H9 (cell line): Measurements from ENCODE around the gene TSPAN2. TPM values are rescaled to one million over a fixed set of nuclear protein-coding genes. Genes with fewer than 3 reads are reported as not detected.

Source experiments
- DNase-seq: peaks from one replicate; pipeline ENCODE4 v3.0.0-alpha.2; 2017
- H2AFZ ChIP-seq: one replicate; pipeline ENCODE4 v1.6.1; 2013; ENCODE audit warnings: mild to moderate bottlenecking, low read length, control low read depth, moderate library complexity
- H2AK5ac ChIP-seq: 2 replicates; pipeline ENCODE4 v1.6.1; 2013; ENCODE audit warnings: low read length, control low read depth, mixed read lengths; ENCODE audit not compliant: insufficient read length
- H2BK120ac ChIP-seq: one replicate; pipeline ENCODE4 v1.6.1; 2013; ENCODE audit warnings: low read depth, mild to moderate bottlenecking, low read length, control low read depth, inconsistent platforms; ENCODE audit not compliant: poor library complexity, severe bottlenecking
- H2BK12ac ChIP-seq: 2 replicates; pipeline ENCODE4 v1.6.1; 2013; ENCODE audit warnings: low read length, control low read depth, mixed read lengths, low read depth; ENCODE audit not compliant: insufficient read length
- H2BK15ac ChIP-seq: 2 replicates; pipeline ENCODE4 v1.6.1; 2013; ENCODE audit warnings: low read depth, low read length, control low read depth
- H2BK20ac ChIP-seq: one replicate; pipeline ENCODE4 v1.6.1; 2013; ENCODE audit warnings: low read depth, mild to moderate bottlenecking, low read length, control low read depth, inconsistent platforms; ENCODE audit not compliant: poor library complexity, severe bottlenecking
- H2BK5ac ChIP-seq: 2 replicates; pipeline ENCODE4 v1.6.1; 2013; ENCODE audit warnings: low read length, control low read depth, mixed read lengths; ENCODE audit not compliant: insufficient read length
- H3K14ac ChIP-seq: 2 replicates; pipeline ENCODE4 v1.6.1; 2013; ENCODE audit warnings: low read length, control low read depth; ENCODE audit not compliant: insufficient read depth
- H3K18ac ChIP-seq: 2 replicates; pipeline ENCODE4 v1.6.1; 2013; ENCODE audit warnings: low read depth, mild to moderate bottlenecking, mixed read lengths, low read length, control low read depth; ENCODE audit not compliant: insufficient read length
- H3K23ac ChIP-seq: 2 replicates; pipeline ENCODE4 v1.6.1; 2013; ENCODE audit warnings: low read length, control low read depth, mixed read lengths, low read depth; ENCODE audit not compliant: insufficient read length
- H3K23me2 ChIP-seq: 2 replicates; pipeline ENCODE4 v1.6.1; 2013; ENCODE audit warnings: low read depth, mild to moderate bottlenecking, mixed read lengths, low read length, control low read depth; ENCODE audit not compliant: insufficient read length, poor library complexity, severe bottlenecking
- H3K27ac ChIP-seq: 2 replicates; pipeline ENCODE4 v1.5.1; 2013; ENCODE audit warnings: low read length, control low read depth, mixed read lengths, low read depth; ENCODE audit not compliant: insufficient read length
- H3K27me3 ChIP-seq: 2 replicates; pipeline ENCODE4 v1.6.1; 2013; ENCODE audit warnings: low read length, control low read depth, inconsistent platforms; ENCODE audit not compliant: insufficient read depth
- H3K4ac ChIP-seq: 2 replicates; pipeline ENCODE4 v1.6.1; 2013; ENCODE audit warnings: low read depth, mild to moderate bottlenecking, control low read depth, inconsistent platforms, low read length, moderate library complexity
- H3K4me1 ChIP-seq: 2 replicates; pipeline ENCODE4 v1.6.1; 2013; ENCODE audit warnings: low read length, control low read depth, inconsistent platforms; ENCODE audit not compliant: insufficient read depth
- H3K4me2 ChIP-seq: 2 replicates; pipeline ENCODE4 v1.6.1; 2013; ENCODE audit warnings: low read length, control low read depth, mixed read lengths; ENCODE audit not compliant: insufficient read length, insufficient read depth
- H3K56ac ChIP-seq: 2 replicates; pipeline ENCODE4 v1.6.1; 2013; ENCODE audit warnings: low read depth, mild to moderate bottlenecking, mixed read lengths, low read length, control low read depth; ENCODE audit not compliant: insufficient read length
- H3K79me1 ChIP-seq: 2 replicates; pipeline ENCODE4 v1.6.1; 2013; ENCODE audit warnings: low read depth, mild to moderate bottlenecking, moderate library complexity, low read length, control low read depth, inconsistent platforms; ENCODE audit not compliant: insufficient read depth, poor library complexity, severe bottlenecking
- H3K79me2 ChIP-seq: 2 replicates; pipeline ENCODE4 v1.6.1; 2013; ENCODE audit warnings: low read length, control low read depth, inconsistent platforms; ENCODE audit not compliant: insufficient read depth
- H3K9ac ChIP-seq: 2 replicates; pipeline ENCODE4 v1.6.1; 2013; ENCODE audit warnings: low read length, control low read depth, mixed read lengths; ENCODE audit not compliant: insufficient read length; ENCODE audit errors: extremely low read depth
- H3K9me3 ChIP-seq: one replicate; pipeline ENCODE4 v1.6.1; 2013; ENCODE audit warnings: low read depth, low read length, inconsistent platforms; ENCODE audit not compliant: control insufficient read depth
- H3T11ph ChIP-seq: one replicate; pipeline ENCODE4 v1.6.1; 2013; ENCODE audit warnings: mild to moderate bottlenecking, low read length, control low read depth, inconsistent platforms
- H4K20me1 ChIP-seq: one replicate; pipeline ENCODE4 v1.6.1; 2013; ENCODE audit not compliant: control insufficient read depth, insufficient read length, insufficient read depth
- H4K5ac ChIP-seq: 2 replicates; pipeline ENCODE4 v1.6.1; 2013; ENCODE audit warnings: low read depth, mild to moderate bottlenecking, mixed read lengths, low read length, control low read depth; ENCODE audit not compliant: insufficient read length
- H4K8ac ChIP-seq: replicated peaks from 2 replicates; pipeline ENCODE4 v1.6.1; 2013; ENCODE audit warnings: low read length, control low read depth, mixed read lengths, low read depth; ENCODE audit not compliant: insufficient read length
- H4K91ac ChIP-seq: 2 replicates; pipeline ENCODE4 v1.6.1; 2013; ENCODE audit warnings: low read depth, mild to moderate bottlenecking, moderate library complexity, mixed read lengths, low read length, control low read depth; ENCODE audit not compliant: insufficient read length
- H3K27ac Mint-ChIP-seq, 3 experiments: 2 replicates in 2 of 3; 3 replicates in 1 of 3; pipeline ENCODE4 v1.8.0; 2020 to 2021; ENCODE audit warnings: mixed read lengths in 3 of 3, mild to moderate bottlenecking in 1 of 3, moderate library complexity in 1 of 3
- H3K27me3 Mint-ChIP-seq: 2 replicates; pipeline ENCODE4 v1.8.0; 2021; ENCODE audit warnings: low read depth, mild to moderate bottlenecking, moderate library complexity, mixed read lengths
- H3K36me3 Mint-ChIP-seq, 3 experiments: 2 replicates in 2 of 3; 3 replicates in 1 of 3; pipeline ENCODE4 v1.8.0; 2020 to 2021; ENCODE audit warnings: low read depth in 3 of 3, mixed read lengths in 3 of 3; ENCODE audit not compliant: insufficient read depth in 1 of 3
- H3K4me1 Mint-ChIP-seq, 2 experiments: 2 replicates each; pipeline ENCODE4 v1.8.0; 2020; ENCODE audit warnings: mixed read lengths in 2 of 2
- H3K4me3 Mint-ChIP-seq, 2 experiments: 2 replicates in 1 of 2; 3 replicates in 1 of 2; pipeline ENCODE4 v1.8.0; 2020 to 2021; ENCODE audit warnings: mild to moderate bottlenecking in 2 of 2, mixed read lengths in 2 of 2, moderate library complexity in 1 of 2
- H3K9me3 Mint-ChIP-seq, 2 experiments: 2 replicates in 1 of 2; 3 replicates in 1 of 2; pipeline ENCODE4 v1.8.0; 2020; ENCODE audit warnings: mild to moderate bottlenecking in 2 of 2, mixed read lengths in 2 of 2, moderate library complexity in 1 of 2
- WGBS: extraction: QIAGEN DNeasy Blood & Tissue Kit; methylation state at CpG from one replicate; pipeline ENCODE4 v1.1.7; 2013; ENCODE audit warnings: missing lambda C conversion rate, low lambda C conversion rate, mixed read lengths; ENCODE audit not compliant: insufficient read length; ENCODE audit errors: extremely low coverage; 5-methylcytosine and 5-hydroxymethylcytosine counted together
- total RNA-seq: library from RNA; stranded (reverse); gene quantifications from 2 replicates; pipeline ENCODE4 v1.2.1, GENCODE V29; 2021
- TF ChIP-seq, protein P1 (sequence below): fragments of 200-600 bp; sonication (generic); conservative IDR thresholded peaks from 3 replicates; pipeline ENCODE4 v1.8.0; 2021; ENCODE audit warnings: antibody characterized with exemption, mild to moderate bottlenecking

TSPAN2 gene
- total RNA-seq, 1 experiment from 2014 or later: 10.8 TPM

DNA sequence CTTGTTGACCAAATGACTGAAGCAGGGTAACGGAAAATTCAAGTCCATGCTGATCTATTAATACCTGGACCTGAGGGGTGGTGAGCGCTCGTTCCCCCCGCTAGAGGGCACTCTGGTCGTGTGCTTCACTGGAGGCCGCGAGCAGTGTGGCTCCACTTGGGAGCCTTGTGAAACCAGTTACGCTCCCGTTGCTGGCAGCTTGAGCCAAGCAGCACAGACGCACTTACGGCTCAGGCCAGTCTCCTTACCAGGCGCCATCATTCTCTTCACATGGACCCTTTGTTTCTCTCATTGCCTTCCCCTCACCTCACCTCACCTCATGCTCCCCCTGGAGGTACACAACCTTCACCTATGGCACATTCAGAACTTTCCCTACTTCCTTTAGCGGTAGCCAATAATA is 49.7 kb upstream of the TSPAN2 start:
- Histone ChIP-seq H2BK5ac (no peak overlapping the region), H2BK120ac (no peak overlapping the region), H3K4ac (no peak overlapping the region), H4K20me1 (no peaks in the 10 kb centered on the region), H3K27me3 (no peaks in the 10 kb centered on the region), H3K18ac (peak overlapping the region; percentile 21), H3K56ac (no peak overlapping the region), H2AK5ac (no peak overlapping the region), H4K5ac (no peak overlapping the region), H3K79me2 (no peaks in the 10 kb centered on the region), H3K9me3 (no peaks in the 10 kb centered on the region), H3T11ph (no peak overlapping the region), H4K8ac (no peak overlapping the region), H3K4me1 (no peaks in the 10 kb centered on the region), H3K4me2 (no peak overlapping the region), H3K23ac (no peak overlapping the region), H3K27ac (no peak overlapping the region), H2AFZ (peak overlapping the region; percentile 17), H2BK20ac (no peak overlapping the region), H3K23me2 (no peaks in the 10 kb centered on the region), H2BK15ac (no peak overlapping the region), H2BK12ac (no peak overlapping the region), H4K91ac (no peak overlapping the region), H3K9ac (no peak overlapping the region), H3K79me1 (no peaks in the 10 kb centered on the region), H3K14ac (no peak overlapping the region)
- Mint-ChIP-seq H3K27ac (peak overlapping the region in 1 of 3 experiments; percentile 50; a peak in 1 of 7 replicates), H3K4me3 (no peak overlapping the region), H3K27me3 (peaks cover 8% of the 10 kb centered on the region), H3K4me1 (peaks cover 4 to 8% of the 10 kb centered on the region in 2 experiments; a peak in 3 of 4 replicates), H3K9me3 (no peaks in the 10 kb centered on the region), H3K36me3 (no peaks in the 10 kb centered on the region)
- WGBS: no CpG with 5 or more reads among the region's 13 CpGs
- DNase-seq: peak; percentile 92
- TF ChIP-seq, protein P1, sequence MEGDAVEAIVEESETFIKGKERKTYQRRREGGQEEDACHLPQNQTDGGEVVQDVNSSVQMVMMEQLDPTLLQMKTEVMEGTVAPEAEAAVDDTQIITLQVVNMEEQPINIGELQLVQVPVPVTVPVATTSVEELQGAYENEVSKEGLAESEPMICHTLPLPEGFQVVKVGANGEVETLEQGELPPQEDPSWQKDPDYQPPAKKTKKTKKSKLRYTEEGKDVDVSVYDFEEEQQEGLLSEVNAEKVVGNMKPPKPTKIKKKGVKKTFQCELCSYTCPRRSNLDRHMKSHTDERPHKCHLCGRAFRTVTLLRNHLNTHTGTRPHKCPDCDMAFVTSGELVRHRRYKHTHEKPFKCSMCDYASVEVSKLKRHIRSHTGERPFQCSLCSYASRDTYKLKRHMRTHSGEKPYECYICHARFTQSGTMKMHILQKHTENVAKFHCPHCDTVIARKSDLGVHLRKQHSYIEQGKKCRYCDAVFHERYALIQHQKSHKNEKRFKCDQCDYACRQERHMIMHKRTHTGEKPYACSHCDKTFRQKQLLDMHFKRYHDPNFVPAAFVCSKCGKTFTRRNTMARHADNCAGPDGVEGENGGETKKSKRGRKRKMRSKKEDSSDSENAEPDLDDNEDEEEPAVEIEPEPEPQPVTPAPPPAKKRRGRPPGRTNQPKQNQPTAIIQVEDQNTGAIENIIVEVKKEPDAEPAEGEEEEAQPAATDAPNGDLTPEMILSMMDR: peak; percentile 92
